Common myeloid progenitor, CD34-positive (primary cell): Measurements from ENCODE around the gene FBXO46.

Experiments used
- CTCF ChIA-PET: fragments of 350-600 bp; sonication (Branson Sonifier 250); formaldehyde crosslinking; loops from one replicate; lab custom pipeline; 2021; ENCODE audit warnings: antibody characterized with exemption; lab: Charles Lee
- POLR2A ChIA-PET: fragments of 350-600 bp; sonication (Branson Sonifier 250); formaldehyde crosslinking; loops from one replicate; lab custom pipeline; 2021; ENCODE audit warnings: antibody characterized with exemption; lab: Charles Lee
- DNase-seq, 3 donors: peaks; one replicate each; pipeline versions ENCODE4 v3.0.0 to v3.0.0-alpha.2; 2013
- H3K27ac ChIP-seq, 2 experiments: 1 replicate in 1 of 2; 2 replicates in 1 of 2; pipeline ENCODE4 v1.7.0; 2013; ENCODE audit warnings: inconsistent platforms in 2 of 2, low read length in 2 of 2, mild to moderate bottlenecking in 2 of 2, low read depth in 1 of 2, moderate library complexity in 1 of 2; ENCODE audit not compliant: severe bottlenecking in 2 of 2, insufficient read depth in 1 of 2, poor library complexity in 1 of 2
- H3K27me3 ChIP-seq, 5 experiments: replicated peaks in 2 of 5; 1 replicate in 3 of 5; 2 replicates in 2 of 5; pipeline versions ENCODE4 v1.6.1 to v1.7.0; 2013; ENCODE audit warnings: low read length in 4 of 5, mild to moderate bottlenecking in 2 of 5, moderate library complexity in 2 of 5, inconsistent platforms in 1 of 5; ENCODE audit not compliant: insufficient read depth in 5 of 5, control insufficient read depth in 4 of 5
- H3K36me3 ChIP-seq, 4 experiments: 1 replicate in 2 of 4; 2 replicates in 2 of 4; pipeline versions ENCODE4 v1.6.1 to v1.7.0; 2013; ENCODE audit warnings: low read length in 3 of 4, control low read depth in 1 of 4, mild to moderate bottlenecking in 1 of 4; ENCODE audit not compliant: control insufficient read depth in 4 of 4, insufficient read depth in 4 of 4
- H3K4me1 ChIP-seq, 4 experiments: 1 replicate in 3 of 4; 2 replicates in 1 of 4; pipeline versions ENCODE4 v1.6.1 to v1.7.1; 2013; ENCODE audit warnings: low read length in 3 of 4, mild to moderate bottlenecking in 3 of 4, control low read depth in 1 of 4, inconsistent platforms in 1 of 4, moderate library complexity in 1 of 4; ENCODE audit not compliant: control insufficient read depth in 4 of 4, insufficient read depth in 4 of 4; ENCODE audit errors: control extremely low read depth in 1 of 4
- H3K4me3 ChIP-seq, 7 experiments: 1 replicate in 4 of 7; 2 replicates in 3 of 7; pipeline versions ENCODE4 v1.5.1 to v1.7.0; 2013; ENCODE audit warnings: mild to moderate bottlenecking in 7 of 7, low read length in 6 of 7, moderate library complexity in 6 of 7, inconsistent platforms in 2 of 7, low read depth in 2 of 7, control low read depth in 1 of 7; ENCODE audit not compliant: insufficient read depth in 4 of 7, control insufficient read depth in 1 of 7; ENCODE audit errors: extremely low read depth in 1 of 7
- H3K9me3 ChIP-seq, 5 experiments: 1 replicate in 4 of 5; 2 replicates in 1 of 5; pipeline versions ENCODE4 v1.6.1 to v1.7.1; 2013; ENCODE audit warnings: low read length in 4 of 5, mild to moderate bottlenecking in 2 of 5, inconsistent platforms in 1 of 5, low read depth in 1 of 5, moderate library complexity in 1 of 5; ENCODE audit not compliant: control insufficient read depth in 4 of 5, insufficient read depth in 2 of 5; ENCODE audit errors: control extremely low read depth in 1 of 5
- WGBS: methylation state at CpG from one replicate; pipeline ENCODE4 v1.1.5; 2013; ENCODE audit not compliant: insufficient coverage; 5-methylcytosine and 5-hydroxymethylcytosine counted together

The FBXO46 gene

DNA sequence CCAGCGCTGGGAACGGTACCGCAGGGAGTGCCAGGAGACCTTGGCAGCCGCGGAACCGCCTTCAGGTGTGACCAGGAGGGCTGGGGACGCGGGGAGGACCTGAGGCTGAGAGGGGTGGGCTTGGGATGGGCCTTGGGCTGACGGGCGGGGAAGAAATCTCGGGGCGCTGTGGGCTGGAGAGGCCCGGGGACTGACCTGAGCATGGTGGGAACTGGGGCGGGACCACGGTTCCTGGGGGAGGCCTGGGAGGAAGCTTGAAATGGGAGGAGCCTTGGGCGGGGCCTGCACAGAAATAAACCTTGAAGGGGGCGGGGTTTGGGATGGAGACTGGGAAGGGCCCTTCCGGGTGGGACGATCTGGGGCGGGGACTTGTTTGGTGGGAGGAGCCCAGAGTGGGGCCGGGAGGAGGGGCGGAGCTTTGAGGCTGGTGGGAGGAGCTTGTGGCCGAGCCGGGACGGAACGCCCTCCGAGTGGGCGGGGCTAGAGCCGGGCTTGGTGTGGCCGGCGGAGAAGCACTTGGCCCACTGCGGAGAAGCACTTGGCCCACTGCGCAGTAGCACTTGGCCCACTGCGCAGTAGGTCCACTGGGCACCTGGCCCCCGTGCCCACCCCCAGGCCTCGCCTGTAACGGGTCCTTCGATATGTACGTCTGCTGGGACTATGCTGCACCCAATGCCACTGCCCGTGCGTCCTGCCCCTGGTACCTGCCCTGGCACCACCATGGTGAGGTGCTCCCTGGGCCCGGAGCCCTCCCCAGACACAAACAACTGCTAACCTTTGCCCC, 59.8 kb downstream of the FBXO46 start:
- Histone ChIP-seq H3K27ac (no peak overlapping the region), H3K27me3 (peaks cover 0 to 68% (median 28%) of the 10 kb centered on the region in 5 experiments), H3K9me3 (no peaks in the 10 kb centered on the region), H3K4me3 (peak overlapping the region in 3 of 7 experiments; percentile 16 to 50 (median 40)), H3K36me3 (no peaks in the 10 kb centered on the region), H3K4me1 (peaks cover 3 to 26% (median 20%) of the 10 kb centered on the region in 4 experiments)
- WGBS = 11% methylated on average over 38 of the region's 42 CpGs
- peak; percentile 46 to 56 (median 52) for DNase-seq
- ChIA-PET CTCF (interaction anchor here (1.0 to 1.6 kb wide), 2 partner anchors 10 to 22 kb away, joined by 4 to 6 read pairs; partner anchors contain the start of gene QPCTL), POLR2A (interaction anchor here (0.8 kb wide), 1 partner anchor 14 kb away, joined by 3 read pairs; no protein-coding TSS in a partner anchor)

GRCh38 chr19:45668342-45668871, 62.3 kb downstream of the FBXO46 start:
- no peak for DNase-seq
- POLR2A ChIA-PET = interaction anchor here (0.6 kb wide), 1 partner anchor 13 kb away, joined by 3 read pairs; no protein-coding TSS in a partner anchor
- Histone ChIP-seq H3K4me3 (peak overlapping the region in 6 of 7 experiments; percentile 4 to 55 (median 42)), H3K4me1 (peaks cover 3 to 27% (median 23%) of the 10 kb centered on the region in 4 experiments), H3K27me3 (peaks cover 0 to 58% (median 23%) of the 10 kb centered on the region in 5 experiments), H3K36me3 (no peaks in the 10 kb centered on the region), H3K9me3 (no peaks in the 10 kb centered on the region), H3K27ac (peak overlapping the region in 1 of 2 experiments; percentile 74)
- CTCF ChIA-PET = interaction anchor here (0.6 to 1.8 kb wide), 2 partner anchors 10 to 26 kb away, joined by 3 to 4 read pairs; no protein-coding TSS in a partner anchor
- WGBS = 4% methylated on average over 17 of the region's 19 CpGs

GRCh38 chr19:45667620-45668341, 62.9 kb downstream of the FBXO46 start, which contains the start of gene GIPR:
TSS of gene GIPR (plus strand) at chr19:45668221. CDS start at chr19:45669521, 1,300 bp downstream.
- H3K36me3 ChIP-seq = no peaks in the 10 kb centered on the region
- DNase-seq = peak in 1 of 3 donors; percentile 36
- ChIA-PET POLR2A (no interaction called here), CTCF (interaction anchor here (0.9 to 1.0 kb wide), 2 partner anchors 11 to 14 kb away, joined by 3 read pairs; no protein-coding TSS in a partner anchor)
- peaks cover 3 to 27% (median 23%) of the 10 kb centered on the region in 4 experiments for H3K4me1 ChIP-seq
- H3K27ac ChIP-seq = peak within 1 kb of the TSS in 1 of 2 experiments; percentile 74
- WGBS = 52% methylated on average over 6 of the region's 15 CpGs
- H3K27me3 ChIP-seq = peaks cover 0 to 58% (median 23%) of the 10 kb centered on the region in 5 experiments
- no peaks in the 10 kb centered on the region for H3K9me3 ChIP-seq
- peak within 1 kb of the TSS in 6 of 7 experiments; percentile 4 to 55 (median 47) for H3K4me3 ChIP-seq

DNA sequence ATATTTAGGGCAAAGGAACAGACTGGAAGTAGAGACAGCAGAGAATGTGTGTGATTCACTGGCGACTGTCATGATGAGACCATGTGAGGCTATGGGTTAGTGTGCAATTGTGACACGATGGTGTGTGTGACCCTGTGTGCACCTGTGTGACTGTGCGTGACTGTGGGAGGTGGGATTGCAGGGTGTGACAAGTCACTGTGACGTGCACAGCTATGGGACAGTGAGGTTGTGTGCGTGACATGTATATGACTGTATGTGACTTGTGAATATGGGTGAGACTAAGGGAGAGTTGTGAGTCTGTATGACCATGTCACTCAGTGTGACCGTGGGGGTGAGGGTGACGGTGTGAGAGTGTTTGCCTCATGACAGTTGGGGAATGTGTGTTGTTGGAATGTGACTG, 66.1 kb downstream of the FBXO46 start:
- Histone ChIP-seq H3K4me3 (no peak overlapping the region), H3K9me3 (no peaks in the 10 kb centered on the region), H3K27ac (no peak overlapping the region), H3K27me3 (peaks cover 0 to 32% (median 14%) of the 10 kb centered on the region in 5 experiments), H3K4me1 (peaks cover 3 to 26% (median 16%) of the 10 kb centered on the region in 4 experiments), H3K36me3 (no peaks in the 10 kb centered on the region)
- CTCF ChIA-PET = no interaction called here
- no peak for DNase-seq
- POLR2A ChIA-PET = no interaction called here
- WGBS = 100% methylated on average over 6 of the region's 7 CpGs

- Histone ChIP-seq H3K9me3 (no peaks in the 10 kb centered on the region), H3K36me3 (no peaks in the 10 kb centered on the region), H3K27me3 (peaks cover 0 to 24% (median 14%) of the 10 kb centered on the region in 5 experiments), H3K4me3 (no peak overlapping the region), H3K27ac (no peak overlapping the region), H3K4me1 (peaks cover 3 to 19% (median 9%) of the 10 kb centered on the region in 4 experiments)
- DNase-seq = no peak
- 86% methylated on average over 1 of the region's 1 CpG for WGBS
- POLR2A ChIA-PET = no interaction called here
- CTCF ChIA-PET = no interaction called here
Measured at GRCh38 chr19:45663800-45664199, 66.9 kb downstream of the FBXO46 start.

GRCh38 chr19:45660636-45661035, 70.1 kb downstream of the FBXO46 start:
- Histone ChIP-seq H3K9me3 (no peaks in the 10 kb centered on the region), H3K36me3 (no peaks in the 10 kb centered on the region), H3K4me3 (no peak overlapping the region), H3K27me3 (peaks cover 0 to 4% (median 2%) of the 10 kb centered on the region in 5 experiments), H3K4me1 (peaks cover 0 to 6% (median 0%) of the 10 kb centered on the region in 4 experiments), H3K27ac (no peak overlapping the region)
- POLR2A ChIA-PET = interaction anchor here (0.7 to 1.3 kb wide), 2 partner anchors 14 to 20 kb away, joined by 3 read pairs; no protein-coding TSS in a partner anchor
- CTCF ChIA-PET = interaction anchor here (0.6 kb wide), 1 partner anchor 8 kb away, joined by 3 read pairs; no protein-coding TSS in a partner anchor
- WGBS = 62% methylated on average over 7 of the region's 8 CpGs
- no peak for DNase-seq
